Measurements from ENCODE around the gene NIPAL4. TPM values are rescaled to one million over a fixed set of nuclear protein-coding genes. Genes with fewer than 3 reads are reported as not detected.

The NIPAL4 gene
- total and polyA plus RNA-seq, 8 donors: 0.19 to 8.3 (median 3.3) TPM; not detected in 1

- WGBS, 5 donors: 86 to 94% (median 88%) methylated on average over 4 of the region's 4 CpGs
- Histone ChIP-seq H3K4me3 (peak overlapping the region in 3 of 4 donors; percentile 53 to 56 (median 54)), H3K27me3 (peaks cover 0 to 28% (median 15%) of the 10 kb centered on the region in 3 donors), H3K4me1 (peaks cover 7 to 30% (median 19%) of the 10 kb centered on the region in 4 donors), H3K36me3 (peaks cover 0 to under 1% (median 0%) of the 10 kb centered on the region in 4 donors), H3K27ac (peak overlapping the region in 1 of 5 donors; percentile 80), H3K9me3 (no peaks in the 10 kb centered on the region)
- intact Hi-C loops (cut with DNase I; ENCODE audit: low total_unique reads): no loop called here
- TF ChIP-seq EP300 (IDR thresholded peaks at IDR 0.05): no peak
- TF ChIP-seq POLR2AphosphoS5 (IDR thresholded peaks at IDR 0.05): no peak
- no peak for TF ChIP-seq POLR2A (IDR thresholded peaks at IDR 0.05)
- TF ChIP-seq CTCF (IDR thresholded peaks at IDR 0.05): no peak
- no peak for DNase-seq
These were observed 1.1 kb downstream of the NIPAL4 start for GRCh38 chr5:157460921-157461792.

GRCh38 chr5:157463081-157463480 is 3.1 kb downstream of the NIPAL4 start:
- WGBS, 5 donors: 87 to 92% (median 89%) methylated on average over 8 of the region's 8 CpGs
- DNase-seq: no peak
- Histone ChIP-seq H3K4me1 (peaks cover 7 to 30% (median 19%) of the 10 kb centered on the region in 4 donors), H3K4me3 (no peak overlapping the region), H3K27me3 (peaks cover 0 to 28% (median 15%) of the 10 kb centered on the region in 3 donors), H3K36me3 (peaks cover 0 to 8% (median 0%) of the 10 kb centered on the region in 4 donors), H3K9me3 (no peaks in the 10 kb centered on the region), H3K27ac (peak overlapping the region in 2 of 5 donors; percentile 13 to 40)
- intact Hi-C loops (cut with DNase I; ENCODE audit: low total_unique reads): no loop called here
- no peak for TF ChIP-seq POLR2A (IDR thresholded peaks at IDR 0.05)

- peaks cover 0 to 8% (median 2%) of the 10 kb centered on the region in 4 donors for H3K36me3 ChIP-seq
- intact Hi-C loops (cut with DNase I; ENCODE audit: low total_unique reads): no loop called here
- peaks cover 7 to 30% (median 19%) of the 10 kb centered on the region in 4 donors for H3K4me1 ChIP-seq
- DNase-seq: no peak
- TF ChIP-seq POLR2AphosphoS5 (IDR thresholded peaks at IDR 0.05): peak in 1 of 3 donors; percentile 46
- no peak for TF ChIP-seq POLR2A (IDR thresholded peaks at IDR 0.05)
- TF ChIP-seq EP300 (IDR thresholded peaks at IDR 0.05): no peak
- no peak for TF ChIP-seq CTCF (IDR thresholded peaks at IDR 0.05)
- peaks cover 0 to 28% (median 15%) of the 10 kb centered on the region in 3 donors for H3K27me3 ChIP-seq
- no peaks in the 10 kb centered on the region for H3K9me3 ChIP-seq
- 59 to 71% (median 61%) methylated on average over 9 of the region's 9 CpGs for WGBS, 5 donors
- no peak overlapping the region for H3K4me3 ChIP-seq
- peak overlapping the region in 4 of 5 donors; percentile 6 to 60 (median 49) for H3K27ac ChIP-seq
These were observed 3.9 kb downstream of the NIPAL4 start for GRCh38 chr5:157463621-157464518.

GRCh38 chr5:157464519-157465171 is 4.6 kb downstream of the NIPAL4 start:
- intact Hi-C loops (cut with DNase I; ENCODE audit: low total_unique reads): no loop called here
- Histone ChIP-seq H3K27ac (peak overlapping the region in 4 of 5 donors; percentile 6 to 60 (median 49)), H3K36me3 (peaks cover 0 to 8% (median 4%) of the 10 kb centered on the region in 4 donors), H3K27me3 (peaks cover 0 to 25% (median 14%) of the 10 kb centered on the region in 3 donors), H3K4me3 (no peak overlapping the region), H3K9me3 (no peaks in the 10 kb centered on the region), H3K4me1 (peaks cover 7 to 27% (median 17%) of the 10 kb centered on the region in 4 donors)
- WGBS, 5 donors: 34 to 47% (median 45%) methylated on average over 4 of the region's 4 CpGs
- TF ChIP-seq POLR2AphosphoS5 (IDR thresholded peaks at IDR 0.05) (peak in 1 of 3 donors; percentile 69), POLR2A (IDR thresholded peaks at IDR 0.05) (no peak), CTCF (IDR thresholded peaks at IDR 0.05) (no peak), EP300 (IDR thresholded peaks at IDR 0.05) (no peak)
- peak; percentile 35 to 63 for DNase-seq

All from stomach (tissue), 9 donors.